Astrocyte of the spinal cord (primary cell): Measurements from ENCODE around the gene OSBPL7.
"Not testable (repeated sequence)": the region's sequence is repeated elsewhere in the genome, so short reads cannot be mapped to it uniquely, and the experiment has no call there.

Source experiments
- DNase-seq: peaks from one replicate; pipeline ENCODE4 v3.0.0; 2011; ENCODE audit warnings: low read depth, low spot score
- H3K4me3 ChIP-seq: 2 replicates; pipeline ENCODE4 v1.5.1; 2011; ENCODE audit warnings: low read depth, mild to moderate bottlenecking, low read length, moderate library complexity
- in situ Hi-C: cut with HindIII; loops from 2 replicates; pipeline ENCODE4 v1.10.0; 2017; ENCODE audit warnings: low sequenced_read_pairs
- TF ChIP-seq, protein P1 (sequence below): IDR thresholded peaks from 2 replicates; pipeline ENCODE4 v1.5.1; 2012; ENCODE audit warnings: low read depth, mild to moderate bottlenecking, low read length, inconsistent platforms

OSBPL7 gene

DNA sequence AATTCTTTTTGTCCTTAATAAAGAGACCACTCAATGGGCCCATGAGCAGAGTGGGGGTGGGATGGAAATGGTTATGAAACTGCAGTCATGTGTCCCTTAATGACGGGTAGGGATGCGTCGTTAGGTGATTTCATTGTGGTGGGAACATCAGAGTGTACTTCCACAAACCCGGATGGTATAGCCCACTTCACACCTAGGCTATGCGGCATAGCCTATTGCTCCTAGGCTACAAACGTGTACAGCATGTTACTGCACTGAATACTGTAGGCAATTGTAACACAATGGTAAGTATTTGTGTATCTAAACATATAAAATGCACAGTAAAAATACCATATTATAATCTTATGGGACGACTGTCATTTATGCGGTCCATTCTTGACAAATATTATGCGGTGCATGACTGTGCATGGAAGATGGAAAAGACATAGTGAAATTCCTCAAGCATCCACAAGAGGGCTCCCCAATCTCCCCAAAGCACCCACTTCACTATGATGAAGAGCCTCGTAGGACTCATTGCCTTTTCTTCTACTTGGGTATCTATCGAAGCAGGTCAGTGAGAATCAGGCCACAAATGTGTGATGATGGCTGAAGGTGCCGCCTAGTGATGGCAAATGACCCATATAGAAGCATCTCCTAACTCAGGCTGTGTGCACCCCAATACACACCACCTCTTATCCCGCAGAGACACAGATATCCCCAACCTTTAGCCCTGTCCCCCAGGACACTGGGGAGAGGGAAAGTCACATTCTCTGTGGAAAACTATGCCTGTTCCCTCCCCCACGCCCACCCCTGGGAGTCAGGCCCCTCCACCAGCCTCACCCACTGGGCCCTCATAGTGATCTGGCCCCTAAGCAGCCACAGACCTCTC, 45.0 kb downstream of the OSBPL7 start:
- in situ Hi-C loops, result no loop called here
- TF ChIP-seq, protein P1, sequence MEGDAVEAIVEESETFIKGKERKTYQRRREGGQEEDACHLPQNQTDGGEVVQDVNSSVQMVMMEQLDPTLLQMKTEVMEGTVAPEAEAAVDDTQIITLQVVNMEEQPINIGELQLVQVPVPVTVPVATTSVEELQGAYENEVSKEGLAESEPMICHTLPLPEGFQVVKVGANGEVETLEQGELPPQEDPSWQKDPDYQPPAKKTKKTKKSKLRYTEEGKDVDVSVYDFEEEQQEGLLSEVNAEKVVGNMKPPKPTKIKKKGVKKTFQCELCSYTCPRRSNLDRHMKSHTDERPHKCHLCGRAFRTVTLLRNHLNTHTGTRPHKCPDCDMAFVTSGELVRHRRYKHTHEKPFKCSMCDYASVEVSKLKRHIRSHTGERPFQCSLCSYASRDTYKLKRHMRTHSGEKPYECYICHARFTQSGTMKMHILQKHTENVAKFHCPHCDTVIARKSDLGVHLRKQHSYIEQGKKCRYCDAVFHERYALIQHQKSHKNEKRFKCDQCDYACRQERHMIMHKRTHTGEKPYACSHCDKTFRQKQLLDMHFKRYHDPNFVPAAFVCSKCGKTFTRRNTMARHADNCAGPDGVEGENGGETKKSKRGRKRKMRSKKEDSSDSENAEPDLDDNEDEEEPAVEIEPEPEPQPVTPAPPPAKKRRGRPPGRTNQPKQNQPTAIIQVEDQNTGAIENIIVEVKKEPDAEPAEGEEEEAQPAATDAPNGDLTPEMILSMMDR, result peak; percentile 80
- H3K4me3 ChIP-seq, result no peak overlapping the region
- DNase-seq, result peak; percentile 39

- H3K4me3 ChIP-seq, result no peak overlapping the region
- in situ Hi-C loops, result no loop called here
- TF ChIP-seq, protein P1, result no peak
- DNase-seq, result no peak
These were observed 46.5 kb downstream of the OSBPL7 start for GRCh38 chr17:47774987-47775580.

DNA sequence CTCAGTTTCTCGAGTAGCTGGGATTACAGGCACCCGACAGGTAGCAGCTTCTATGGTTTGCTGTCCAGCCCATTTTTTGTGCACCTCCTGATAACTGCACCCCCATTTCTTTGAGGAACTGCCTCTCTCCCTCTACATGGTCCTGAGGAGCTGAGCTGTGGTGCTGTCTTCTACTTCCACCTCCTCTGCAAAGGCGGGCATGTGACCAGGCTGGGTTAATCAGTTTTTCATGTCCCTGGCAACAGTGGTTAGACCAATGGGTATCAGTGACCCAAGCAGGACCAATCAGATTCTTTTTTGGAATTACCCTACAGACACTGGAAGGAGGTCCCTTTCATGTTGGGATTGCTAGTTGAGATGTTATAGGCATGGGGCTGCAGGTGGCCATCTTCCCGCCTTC, 47.3 kb downstream of the OSBPL7 start:
- in situ Hi-C loops, result no loop called here
- TF ChIP-seq, protein P1, result no peak
- H3K4me3 ChIP-seq, result no peak overlapping the region
- no peak for DNase-seq

DNA sequence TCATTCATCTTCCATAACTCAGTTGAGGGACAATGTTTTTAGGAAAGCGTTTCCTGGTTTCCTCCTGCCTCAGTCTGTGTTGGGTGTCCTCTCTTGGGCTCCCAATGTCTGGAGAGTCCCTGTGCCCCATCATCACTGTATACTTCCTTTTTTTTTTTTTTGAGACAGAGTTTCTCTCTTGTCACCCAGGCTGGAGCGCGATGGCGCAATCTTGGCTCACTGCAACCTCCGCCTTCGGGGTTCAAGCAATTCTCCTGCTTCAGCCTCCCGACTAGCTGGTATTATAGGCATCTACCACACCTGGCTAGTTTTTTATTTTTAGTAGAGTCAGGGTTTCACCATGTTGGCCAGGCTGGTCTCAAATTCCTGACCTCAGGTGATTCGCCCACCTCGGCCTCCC, 47.9 kb downstream of the OSBPL7 start:
- DNase-seq, H3K4me3 ChIP-seq, in situ Hi-C loops: not testable (repeated sequence)

- in situ Hi-C loops, result no loop called here
- DNase-seq, result no peak
These were observed 57.5 kb downstream of the OSBPL7 start for GRCh38 chr17:47763913-47764582.

GRCh38 chr17:47762728-47763127, 58.9 kb downstream of the OSBPL7 start:
- TF ChIP-seq, protein P1, result no peak

More at GRCh38 chr17:47763913-47764582, 57.5 kb downstream of the OSBPL7 start:
- TF ChIP-seq, protein P1, result no peak
- no peak overlapping the region for H3K4me3 ChIP-seq

More at GRCh38 chr17:47762728-47763127, 58.9 kb downstream of the OSBPL7 start:
- no peak for DNase-seq
- no peak overlapping the region for H3K4me3 ChIP-seq
- in situ Hi-C loops, result no loop called here
